Colon (tissue), 2 donors: ENCODE results near the gene SULT1A1.
"Not testable (repeated sequence)": the region's sequence is repeated elsewhere in the genome, so short reads cannot be mapped to it uniquely, and the experiment has no call there.

Experiments used
- FAIRE-seq: peaks from 2 replicates; lab custom pipeline; 2012; peaks lifted over from hg19 to GRCh38; lab: Jason Lieb, UNC
- donor health status: control.
- donor health status: control.

SULT1A1 gene

GRCh38 chr16:28590384-28591340 is 19.2 kb downstream of the SULT1A1 start:
- no peak for FAIRE-seq

GRCh38 chr16:28589930-28590329 is 19.9 kb downstream of the SULT1A1 start:
- no peak for FAIRE-seq

GRCh38 chr16:28589069-28589468 is 20.8 kb downstream of the SULT1A1 start:
- FAIRE-seq, result no peak

- no peak for FAIRE-seq
Observed at GRCh38 chr16:28587386-28587785, 22.5 kb downstream of the SULT1A1 start.

GRCh38 chr16:28586466-28586865 is 23.4 kb downstream of the SULT1A1 start:
- no peak for FAIRE-seq

- FAIRE-seq, result no peak
Observed at GRCh38 chr16:28585674-28586073, 24.2 kb downstream of the SULT1A1 start.

GRCh38 chr16:28580726-28581315 is 29.0 kb downstream of the SULT1A1 start:
- no peak for FAIRE-seq

GRCh38 chr16:28575446-28576109 is 34.3 kb downstream of the SULT1A1 start:
- no peak for FAIRE-seq

- FAIRE-seq, result no peak
Observed at GRCh38 chr16:28574925-28575324, 34.9 kb downstream of the SULT1A1 start.

GRCh38 chr16:28573738-28574718 is 35.8 kb downstream of the SULT1A1 start:
- no peak for FAIRE-seq

- FAIRE-seq, result no peak
Observed at GRCh38 chr16:28572696-28573510, 36.9 kb downstream of the SULT1A1 start.

GRCh38 chr16:28569968-28570752 is 39.7 kb downstream of the SULT1A1 start:
- FAIRE-seq, result no peak

GRCh38 chr16:28569021-28569420 is 40.8 kb downstream of the SULT1A1 start:
- FAIRE-seq, result no peak

- no peak for FAIRE-seq
Observed at GRCh38 chr16:28567292-28567691, 42.6 kb downstream of the SULT1A1 start.

- FAIRE-seq, result not testable (repeated sequence)
Observed at GRCh38 chr16:28566233-28566925, 43.5 kb downstream of the SULT1A1 start.

- FAIRE-seq, result no peak
Observed at GRCh38 chr16:28563218-28563617, 46.6 kb downstream of the SULT1A1 start.

GRCh38 chr16:28562199-28562598 is 47.6 kb downstream of the SULT1A1 start:
- FAIRE-seq, result no peak

GRCh38 chr16:28561557-28562187 is 48.2 kb downstream of the SULT1A1 start:
- FAIRE-seq, result no peak

- no peak for FAIRE-seq
Observed at GRCh38 chr16:28558456-28558855, 51.4 kb downstream of the SULT1A1 start.
